ENCODE measurements around the gene PMEL.

DNA sequence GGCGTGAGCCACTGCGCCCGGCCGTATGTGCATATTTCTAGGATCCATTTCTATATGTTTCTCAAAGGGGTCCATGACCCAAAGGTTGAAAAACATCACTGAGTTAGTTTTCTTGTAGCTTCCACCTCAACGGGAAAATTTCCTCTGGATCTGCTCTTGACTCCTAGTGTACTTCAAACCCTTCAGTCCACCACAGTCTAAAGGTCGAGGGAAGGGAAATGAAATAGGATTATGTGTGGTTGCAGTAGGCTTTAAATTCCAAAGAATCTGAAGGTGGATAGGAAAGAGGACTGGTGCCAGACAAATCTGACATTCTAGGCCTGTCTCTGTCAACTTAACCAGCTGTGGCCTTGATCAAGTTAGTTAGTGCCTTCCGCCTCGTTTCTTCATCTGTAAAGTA, 29.5 kb upstream of the PMEL start:
- no peak for TF ChIP-seq POLR2AphosphoS5 (IDR thresholded peaks at IDR 0.05; ENCODE audit: low read depth, low read length)
- TF ChIP-seq, protein P1, sequence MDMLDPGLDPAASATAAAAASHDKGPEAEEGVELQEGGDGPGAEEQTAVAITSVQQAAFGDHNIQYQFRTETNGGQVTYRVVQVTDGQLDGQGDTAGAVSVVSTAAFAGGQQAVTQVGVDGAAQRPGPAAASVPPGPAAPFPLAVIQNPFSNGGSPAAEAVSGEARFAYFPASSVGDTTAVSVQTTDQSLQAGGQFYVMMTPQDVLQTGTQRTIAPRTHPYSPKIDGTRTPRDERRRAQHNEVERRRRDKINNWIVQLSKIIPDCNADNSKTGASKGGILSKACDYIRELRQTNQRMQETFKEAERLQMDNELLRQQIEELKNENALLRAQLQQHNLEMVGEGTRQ (IDR thresholded peaks at IDR 0.05; ENCODE audit: borderline replicate concordance, low read depth, low read length) = no peak
- no peak for TF ChIP-seq CTCF (IDR thresholded peaks at IDR 0.05)
- TF ChIP-seq RAD21 (IDR thresholded peaks at IDR 0.05; ENCODE audit: low read length) = no peak

Measured in SK-N-SH (cell line).